ENCODE measurements around the gene AP2A1. TPM values are rescaled to one million over a fixed set of nuclear protein-coding genes. Genes with fewer than 3 reads are reported as not detected.

The AP2A1 gene
- total and polyA plus RNA-seq, 4 donors: 20.1 to 123 (median 57.5) TPM

DNA sequence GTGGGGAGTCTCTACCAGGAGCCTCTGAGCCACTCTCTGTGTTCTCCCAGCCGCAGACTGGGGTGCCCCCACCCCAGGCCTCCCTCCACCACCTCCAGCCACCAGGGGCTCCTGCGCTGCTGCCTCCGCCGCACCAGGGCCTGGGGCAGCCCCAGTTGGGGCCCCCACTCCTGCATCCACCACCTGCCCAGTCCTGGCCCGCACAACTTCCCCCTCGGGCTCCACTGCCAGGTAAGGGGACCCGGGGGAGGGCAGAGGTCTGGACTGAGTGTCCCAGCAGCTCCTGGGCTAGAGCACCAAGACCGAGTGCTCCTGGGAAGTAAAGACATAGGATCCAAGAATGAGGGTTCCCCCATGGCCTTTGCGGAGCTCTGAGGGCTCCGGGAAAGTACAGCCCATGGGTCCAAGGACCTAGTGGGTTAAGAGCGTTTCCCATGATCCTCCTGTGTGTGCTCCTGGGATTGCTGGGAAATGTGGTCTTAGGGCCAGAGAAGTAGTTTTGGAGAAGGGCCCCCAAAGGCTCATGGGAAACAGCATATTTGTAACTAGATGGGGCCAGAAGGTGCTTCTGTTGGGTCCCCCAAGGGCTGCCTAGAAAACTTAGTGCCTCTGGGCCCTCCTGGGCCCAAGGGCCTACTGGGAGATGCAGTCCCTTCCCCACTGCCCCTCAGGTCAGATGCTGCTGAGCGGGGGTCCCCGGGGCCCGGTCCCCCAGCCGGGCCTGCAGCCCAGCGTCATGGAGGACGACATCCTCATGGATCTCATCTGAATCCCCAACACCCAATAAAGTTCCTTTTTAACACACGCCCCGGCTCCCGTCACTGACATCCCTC lies 69.6 kb downstream of the AP2A1 start:
- TF ChIP-seq, protein P1, sequence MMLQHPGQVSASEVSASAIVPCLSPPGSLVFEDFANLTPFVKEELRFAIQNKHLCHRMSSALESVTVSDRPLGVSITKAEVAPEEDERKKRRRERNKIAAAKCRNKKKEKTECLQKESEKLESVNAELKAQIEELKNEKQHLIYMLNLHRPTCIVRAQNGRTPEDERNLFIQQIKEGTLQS (IDR thresholded peaks at IDR 0.05): no peak
- TF ChIP-seq SP1 (IDR thresholded peaks at IDR 0.05) (no peak), TAF1 (conservative IDR thresholded peaks at IDR 0.05) (no peak), FOXA1 (IDR thresholded peaks at IDR 0.05) (no peak), RAD21 (IDR thresholded peaks at IDR 0.05) (no peak), YY1 (IDR thresholded peaks at IDR 0.05) (no peak), RXRA (IDR thresholded peaks at IDR 0.05) (no peak), GABPA (IDR thresholded peaks at IDR 0.05 in 1 of 2, conservative IDR thresholded peaks at IDR 0.05 in 1 of 2) (no peak), EGR1 (IDR thresholded peaks at IDR 0.05; ENCODE audit: low read depth in 2 of 2) (no peak)
- TF ChIP-seq, protein P2, sequence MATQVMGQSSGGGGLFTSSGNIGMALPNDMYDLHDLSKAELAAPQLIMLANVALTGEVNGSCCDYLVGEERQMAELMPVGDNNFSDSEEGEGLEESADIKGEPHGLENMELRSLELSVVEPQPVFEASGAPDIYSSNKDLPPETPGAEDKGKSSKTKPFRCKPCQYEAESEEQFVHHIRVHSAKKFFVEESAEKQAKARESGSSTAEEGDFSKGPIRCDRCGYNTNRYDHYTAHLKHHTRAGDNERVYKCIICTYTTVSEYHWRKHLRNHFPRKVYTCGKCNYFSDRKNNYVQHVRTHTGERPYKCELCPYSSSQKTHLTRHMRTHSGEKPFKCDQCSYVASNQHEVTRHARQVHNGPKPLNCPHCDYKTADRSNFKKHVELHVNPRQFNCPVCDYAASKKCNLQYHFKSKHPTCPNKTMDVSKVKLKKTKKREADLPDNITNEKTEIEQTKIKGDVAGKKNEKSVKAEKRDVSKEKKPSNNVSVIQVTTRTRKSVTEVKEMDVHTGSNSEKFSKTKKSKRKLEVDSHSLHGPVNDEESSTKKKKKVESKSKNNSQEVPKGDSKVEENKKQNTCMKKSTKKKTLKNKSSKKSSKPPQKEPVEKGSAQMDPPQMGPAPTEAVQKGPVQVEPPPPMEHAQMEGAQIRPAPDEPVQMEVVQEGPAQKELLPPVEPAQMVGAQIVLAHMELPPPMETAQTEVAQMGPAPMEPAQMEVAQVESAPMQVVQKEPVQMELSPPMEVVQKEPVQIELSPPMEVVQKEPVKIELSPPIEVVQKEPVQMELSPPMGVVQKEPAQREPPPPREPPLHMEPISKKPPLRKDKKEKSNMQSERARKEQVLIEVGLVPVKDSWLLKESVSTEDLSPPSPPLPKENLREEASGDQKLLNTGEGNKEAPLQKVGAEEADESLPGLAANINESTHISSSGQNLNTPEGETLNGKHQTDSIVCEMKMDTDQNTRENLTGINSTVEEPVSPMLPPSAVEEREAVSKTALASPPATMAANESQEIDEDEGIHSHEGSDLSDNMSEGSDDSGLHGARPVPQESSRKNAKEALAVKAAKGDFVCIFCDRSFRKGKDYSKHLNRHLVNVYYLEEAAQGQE (IDR thresholded peaks at IDR 0.05): no peak
- TF ChIP-seq, protein P3, sequence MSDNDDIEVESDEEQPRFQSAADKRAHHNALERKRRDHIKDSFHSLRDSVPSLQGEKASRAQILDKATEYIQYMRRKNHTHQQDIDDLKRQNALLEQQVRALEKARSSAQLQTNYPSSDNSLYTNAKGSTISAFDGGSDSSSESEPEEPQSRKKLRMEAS (IDR thresholded peaks at IDR 0.05): no peak
- TF ChIP-seq, protein P4, sequence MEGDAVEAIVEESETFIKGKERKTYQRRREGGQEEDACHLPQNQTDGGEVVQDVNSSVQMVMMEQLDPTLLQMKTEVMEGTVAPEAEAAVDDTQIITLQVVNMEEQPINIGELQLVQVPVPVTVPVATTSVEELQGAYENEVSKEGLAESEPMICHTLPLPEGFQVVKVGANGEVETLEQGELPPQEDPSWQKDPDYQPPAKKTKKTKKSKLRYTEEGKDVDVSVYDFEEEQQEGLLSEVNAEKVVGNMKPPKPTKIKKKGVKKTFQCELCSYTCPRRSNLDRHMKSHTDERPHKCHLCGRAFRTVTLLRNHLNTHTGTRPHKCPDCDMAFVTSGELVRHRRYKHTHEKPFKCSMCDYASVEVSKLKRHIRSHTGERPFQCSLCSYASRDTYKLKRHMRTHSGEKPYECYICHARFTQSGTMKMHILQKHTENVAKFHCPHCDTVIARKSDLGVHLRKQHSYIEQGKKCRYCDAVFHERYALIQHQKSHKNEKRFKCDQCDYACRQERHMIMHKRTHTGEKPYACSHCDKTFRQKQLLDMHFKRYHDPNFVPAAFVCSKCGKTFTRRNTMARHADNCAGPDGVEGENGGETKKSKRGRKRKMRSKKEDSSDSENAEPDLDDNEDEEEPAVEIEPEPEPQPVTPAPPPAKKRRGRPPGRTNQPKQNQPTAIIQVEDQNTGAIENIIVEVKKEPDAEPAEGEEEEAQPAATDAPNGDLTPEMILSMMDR (IDR thresholded peaks at IDR 0.05; ENCODE audit: low read depth, low read length, missing input control): no peak
- TF ChIP-seq, protein P5, sequence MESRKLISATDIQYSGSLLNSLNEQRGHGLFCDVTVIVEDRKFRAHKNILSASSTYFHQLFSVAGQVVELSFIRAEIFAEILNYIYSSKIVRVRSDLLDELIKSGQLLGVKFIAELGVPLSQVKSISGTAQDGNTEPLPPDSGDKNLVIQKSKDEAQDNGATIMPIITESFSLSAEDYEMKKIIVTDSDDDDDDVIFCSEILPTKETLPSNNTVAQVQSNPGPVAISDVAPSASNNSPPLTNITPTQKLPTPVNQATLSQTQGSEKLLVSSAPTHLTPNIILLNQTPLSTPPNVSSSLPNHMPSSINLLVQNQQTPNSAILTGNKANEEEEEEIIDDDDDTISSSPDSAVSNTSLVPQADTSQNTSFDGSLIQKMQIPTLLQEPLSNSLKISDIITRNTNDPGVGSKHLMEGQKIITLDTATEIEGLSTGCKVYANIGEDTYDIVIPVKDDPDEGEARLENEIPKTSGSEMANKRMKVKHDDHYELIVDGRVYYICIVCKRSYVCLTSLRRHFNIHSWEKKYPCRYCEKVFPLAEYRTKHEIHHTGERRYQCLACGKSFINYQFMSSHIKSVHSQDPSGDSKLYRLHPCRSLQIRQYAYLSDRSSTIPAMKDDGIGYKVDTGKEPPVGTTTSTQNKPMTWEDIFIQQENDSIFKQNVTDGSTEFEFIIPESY (IDR thresholded peaks at IDR 0.05): no peak
- Histone ChIP-seq H3K27ac (ENCODE audit: low read depth in 1 of 2, low read length in 2 of 2) (no peak overlapping the region), H3K4me3 (ENCODE audit: low read depth in 1 of 3, low read length in 3 of 3) (no peak overlapping the region), H3K27me3 (ENCODE audit: control insufficient read depth in 4 of 4, insufficient read depth in 4 of 4, low read length in 3 of 4) (no peaks in the 10 kb centered on the region), H3K36me3 (ENCODE audit: control insufficient read depth in 4 of 4, insufficient read depth in 3 of 4, low read depth in 1 of 4, low read length in 3 of 4) (peaks cover 9 to 50% (median 27%) of the 10 kb centered on the region in 4 donors), H3K9ac (ENCODE audit: low read depth in 1 of 2, low read length in 2 of 2) (no peak overlapping the region), H3K9me3 (ENCODE audit: control insufficient read depth in 4 of 4, low read length in 3 of 4) (no peaks in the 10 kb centered on the region), H3K4me1 (ENCODE audit: control insufficient read depth in 4 of 4, insufficient read depth in 4 of 4, low read length in 3 of 4) (no peaks in the 10 kb centered on the region)
- DNase-seq (ENCODE audit: low spot score): no peak
- WGBS: 97% methylated on average over 20 of the region's 20 CpGs

DNA sequence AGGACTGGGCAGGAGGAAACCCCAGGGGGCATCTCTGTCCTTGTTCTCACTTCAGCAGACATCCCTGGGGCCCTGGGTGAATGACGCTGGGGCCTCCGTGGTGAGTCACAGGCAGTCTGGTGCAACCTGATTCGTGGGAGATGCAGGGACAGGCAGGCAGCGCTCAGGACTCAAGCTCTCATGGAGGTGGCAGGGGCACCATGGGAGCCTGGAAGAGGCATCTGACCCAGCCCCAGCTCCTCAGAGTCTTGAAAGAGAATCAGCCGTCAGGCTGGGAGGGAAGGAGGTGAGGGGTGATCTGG lies 70.2 kb downstream of the AP2A1 start:
- 94% methylated on average over 5 of the region's 5 CpGs for WGBS
- Histone ChIP-seq H3K9ac (ENCODE audit: low read depth in 1 of 2, low read length in 2 of 2) (no peak overlapping the region), H3K9me3 (ENCODE audit: control insufficient read depth in 4 of 4, low read length in 3 of 4) (no peaks in the 10 kb centered on the region), H3K27me3 (ENCODE audit: control insufficient read depth in 4 of 4, insufficient read depth in 4 of 4, low read length in 3 of 4) (no peaks in the 10 kb centered on the region), H3K27ac (ENCODE audit: low read depth in 1 of 2, low read length in 2 of 2) (no peak overlapping the region), H3K4me3 (ENCODE audit: low read depth in 1 of 3, low read length in 3 of 3) (no peak overlapping the region), H3K4me1 (ENCODE audit: control insufficient read depth in 4 of 4, insufficient read depth in 4 of 4, low read length in 3 of 4) (no peaks in the 10 kb centered on the region), H3K36me3 (ENCODE audit: control insufficient read depth in 4 of 4, insufficient read depth in 3 of 4, low read depth in 1 of 4, low read length in 3 of 4) (peaks cover 9 to 46% (median 26%) of the 10 kb centered on the region in 4 donors)
- DNase-seq (ENCODE audit: low spot score): no peak
- TF ChIP-seq TAF1 (conservative IDR thresholded peaks at IDR 0.05): no peak
- TF ChIP-seq FOXA2 (IDR thresholded peaks at IDR 0.05): no peak
- TF ChIP-seq, protein P3 (IDR thresholded peaks at IDR 0.05): no peak
- TF ChIP-seq, protein P2 (IDR thresholded peaks at IDR 0.05): no peak
- TF ChIP-seq, protein P5 (IDR thresholded peaks at IDR 0.05): no peak
- TF ChIP-seq FOXA1 (IDR thresholded peaks at IDR 0.05): no peak
- TF ChIP-seq RXRA (IDR thresholded peaks at IDR 0.05): no peak
- TF ChIP-seq NR2F2 (IDR thresholded peaks at IDR 0.05): no peak
- TF ChIP-seq SP1 (IDR thresholded peaks at IDR 0.05): no peak
- no peak for TF ChIP-seq RAD21 (IDR thresholded peaks at IDR 0.05)
- TF ChIP-seq HNF4G (IDR thresholded peaks at IDR 0.05): no peak

All from liver (tissue), 9 donors.